HG03175 (cell line): Measurements from ENCODE around the gene IRAK1.

Experiments
- ATAC-seq: cut with Tn5 transposase; IDR thresholded peaks from one replicate; pipeline ENCODE4 v1.9.1; 2021; ENCODE audit warnings: mild to moderate bottlenecking, moderate library complexity; ENCODE audit not compliant: unreplicated experiment

IRAK1 gene

GRCh38 chrX:153972368-153973126 is 47.2 kb downstream of the IRAK1 start, which contains the start of gene TMEM187:
Gene TMEM187 (plus strand): TSS chrX:153972754. CDS start chrX:153982063, 9,309 bp downstream.
- peak; percentile 47 for ATAC-seq

- peak; percentile 46 for ATAC-seq
Measured at GRCh38 chrX:153971450-153972367, 48.0 kb downstream of the IRAK1 start, which contains the start of gene HCFC1. Gene HCFC1 (minus strand): TSS chrX:153971818. CDS start chrX:153970840, 978 bp downstream.

DNA sequence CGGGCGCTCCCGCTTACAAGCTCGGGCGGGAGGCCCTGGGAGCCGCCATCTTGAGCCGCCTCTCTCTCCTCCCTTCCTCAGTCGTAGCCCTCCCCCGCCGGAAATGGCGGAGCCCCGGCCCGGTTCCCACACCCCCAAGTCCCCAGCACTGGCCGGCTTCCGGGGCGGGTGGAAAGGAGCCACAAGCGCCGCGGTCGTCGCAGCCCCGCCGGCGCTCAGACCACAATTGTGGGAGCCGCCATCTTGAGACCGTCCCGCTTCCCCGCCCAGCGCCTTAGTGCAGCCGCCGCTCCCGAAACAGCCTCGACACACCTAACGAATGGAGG is 48.6 kb downstream of the IRAK1 start:
- peak; percentile 31 for ATAC-seq

DNA sequence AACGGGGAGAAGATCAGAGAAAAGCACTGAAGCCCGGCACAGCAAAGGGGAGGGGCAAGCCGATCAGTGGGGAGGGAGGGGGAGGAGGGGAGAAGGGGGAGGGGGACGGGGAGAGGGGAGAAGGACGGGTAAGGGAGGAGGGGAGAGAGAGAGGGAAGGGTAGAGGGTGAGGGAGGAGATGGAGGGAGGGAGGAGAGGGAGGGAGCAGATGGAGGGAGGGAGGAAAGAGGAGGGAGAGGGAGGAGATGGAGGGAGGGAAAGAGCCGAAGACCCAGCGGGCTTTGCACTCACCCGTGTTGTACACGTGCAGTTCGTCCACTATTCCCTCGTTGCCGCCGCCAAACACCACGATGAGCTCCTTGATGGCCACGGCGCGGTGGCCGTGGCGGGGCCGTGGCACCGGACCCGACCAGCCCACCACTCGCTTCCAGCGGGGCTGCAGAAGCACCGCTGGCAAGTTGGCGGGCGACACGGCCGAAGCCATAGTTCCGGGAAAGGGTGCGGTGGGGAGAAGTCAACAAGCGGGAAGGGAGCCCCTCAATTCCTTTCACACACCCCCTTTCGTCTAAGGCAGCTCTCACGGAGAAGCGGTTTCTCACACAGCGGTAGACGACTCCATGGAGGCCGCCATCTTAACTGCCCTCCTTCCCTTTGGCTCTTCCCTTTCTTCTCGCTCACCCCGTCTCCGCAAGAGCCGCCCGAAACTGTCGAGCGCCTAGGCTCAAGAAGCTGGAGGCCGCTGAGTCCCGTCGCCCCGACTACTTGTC is 49.2 kb downstream of the IRAK1 start:
- no peak for ATAC-seq

DNA sequence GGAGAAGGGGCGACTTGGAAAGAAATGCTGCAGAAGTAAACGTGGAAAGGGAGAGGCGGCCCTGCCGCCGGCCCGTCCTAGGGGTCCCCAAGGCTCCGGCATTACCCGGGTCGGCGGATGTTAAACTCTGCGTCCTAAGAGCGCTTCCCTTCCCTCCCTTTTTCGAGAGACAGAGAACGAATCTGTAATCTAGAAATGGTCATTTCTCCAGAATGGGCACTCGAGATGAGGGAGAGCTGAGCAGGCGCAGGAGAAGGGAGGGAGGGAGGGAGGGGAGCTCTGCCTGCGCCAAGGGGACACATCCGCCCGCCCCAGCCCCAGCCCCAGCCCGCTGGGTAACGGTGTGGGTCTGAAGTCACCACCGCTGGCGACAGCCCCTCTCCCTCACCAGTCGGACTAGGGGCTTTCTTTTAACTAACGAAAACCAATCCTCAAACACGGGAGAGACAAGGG is 49.8 kb downstream of the IRAK1 start:
- no peak for ATAC-seq

DNA sequence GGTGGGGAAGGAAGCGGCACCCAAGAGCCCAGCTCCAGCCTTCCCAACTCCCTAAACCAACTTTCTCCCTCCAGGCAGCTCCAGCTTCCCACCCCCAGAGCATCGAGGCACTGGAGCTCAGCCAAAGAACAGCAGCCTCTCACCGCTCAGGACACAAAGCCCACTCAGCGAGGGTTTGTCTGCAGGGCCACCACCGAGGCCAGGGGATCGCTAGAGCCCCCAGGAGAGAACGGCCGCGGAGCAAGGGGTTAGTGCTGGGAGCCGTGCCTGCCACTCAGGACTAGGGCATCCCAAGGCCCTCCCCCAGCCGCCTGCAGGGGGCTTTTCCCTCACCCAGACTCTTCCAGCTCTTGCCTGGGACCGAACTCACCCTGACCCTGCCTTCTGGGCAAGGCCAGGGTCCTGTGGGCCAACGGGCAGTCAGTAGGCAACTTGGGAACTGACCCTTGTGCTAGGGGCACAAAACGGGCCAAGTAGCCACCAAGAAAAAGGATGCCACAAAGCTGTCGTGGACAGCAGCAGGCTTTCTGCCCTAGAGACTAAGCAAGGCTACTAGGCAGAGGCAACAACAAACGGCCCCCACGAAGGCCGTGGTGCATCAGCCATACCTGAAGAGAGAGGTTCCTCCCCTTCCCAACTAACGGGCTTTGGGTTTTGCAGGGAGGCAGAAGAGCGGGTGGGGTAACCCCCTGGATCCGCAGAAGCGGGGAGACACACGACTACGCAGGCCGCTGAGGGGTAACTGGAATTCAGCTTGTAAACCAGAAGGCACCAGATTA is 50.4 kb downstream of the IRAK1 start:
- no peak for ATAC-seq

DNA sequence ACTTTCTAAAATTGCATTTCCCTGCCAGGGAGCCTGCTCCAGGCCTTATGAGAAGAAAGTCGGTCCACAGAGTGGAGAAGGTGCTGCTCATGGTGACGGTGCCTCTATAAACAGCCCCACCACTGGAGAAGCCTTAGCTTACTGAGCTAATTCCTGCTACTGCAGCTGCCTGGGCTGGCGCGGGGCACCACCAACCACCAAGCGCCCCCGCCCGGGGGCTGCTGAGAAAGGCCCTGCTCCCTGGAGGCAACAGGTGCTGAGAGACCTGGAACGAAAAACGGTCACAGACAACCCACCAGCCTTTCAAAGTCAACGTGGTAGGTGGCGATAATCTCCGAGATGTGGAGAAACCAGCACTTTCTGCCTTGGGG is 51.0 kb downstream of the IRAK1 start:
- ATAC-seq, result no peak

- ATAC-seq, result no peak
Measured at GRCh38 chrX:153968255-153968654, 51.4 kb downstream of the IRAK1 start.

GRCh38 chrX:153967536-153968224 is 52.0 kb downstream of the IRAK1 start:
- ATAC-seq, result no peak

DNA sequence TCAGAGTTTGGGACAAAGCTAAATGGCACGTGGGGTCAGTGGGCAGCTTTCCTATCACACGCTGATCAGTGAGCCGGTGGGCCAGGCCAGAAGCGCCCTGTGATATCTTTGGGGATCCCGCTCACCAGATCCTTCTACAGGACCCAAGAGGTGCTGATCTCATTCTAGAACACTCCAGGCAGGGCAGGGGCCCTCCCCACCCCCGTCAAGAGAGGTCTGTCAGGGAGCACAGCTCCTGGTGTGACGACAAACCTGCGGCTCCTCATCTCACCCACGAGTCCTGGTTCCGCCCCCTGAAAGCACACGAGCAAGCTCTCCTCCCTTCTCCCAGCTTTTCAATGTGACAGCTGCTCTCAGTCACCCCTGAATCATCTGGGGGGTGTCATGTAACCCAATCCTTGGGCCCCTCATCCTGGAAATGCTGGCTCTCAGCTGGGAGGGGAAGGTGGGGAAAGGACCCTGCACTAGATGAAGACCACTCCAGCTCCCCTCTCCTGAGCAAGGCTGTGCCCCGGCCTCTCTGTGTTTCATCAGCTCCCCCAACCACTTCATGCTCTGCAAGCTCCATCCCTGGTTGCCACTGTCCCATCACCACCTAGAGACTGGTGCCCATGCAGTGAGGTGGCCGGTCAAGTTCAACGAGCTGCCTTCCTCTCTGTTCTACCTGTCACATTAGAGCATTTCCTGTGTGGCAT is 52.7 kb downstream of the IRAK1 start:
- ATAC-seq, result no peak

GRCh38 chrX:153966283-153966688 is 53.4 kb downstream of the IRAK1 start:
- no peak for ATAC-seq

DNA sequence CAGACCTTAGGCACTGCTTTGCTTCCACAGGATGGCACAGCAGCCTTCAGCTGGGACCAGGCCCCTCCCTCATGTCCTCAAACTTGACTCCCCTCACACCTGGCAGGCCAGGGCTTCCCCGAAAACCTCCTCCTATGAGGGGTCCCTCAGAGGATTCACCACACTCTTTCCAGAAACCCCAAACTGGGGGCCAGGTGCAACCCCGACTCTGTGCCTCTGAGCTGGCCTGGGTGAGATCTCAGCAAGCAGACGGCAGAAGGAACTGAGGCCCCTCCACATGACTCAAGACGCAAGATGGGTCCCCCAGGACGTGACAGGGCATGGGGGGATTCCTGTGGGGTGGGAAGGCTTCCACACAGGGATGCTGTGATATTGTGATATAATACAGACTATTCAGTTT is 54.3 kb downstream of the IRAK1 start:
- no peak for ATAC-seq

- ATAC-seq, result no peak
Measured at GRCh38 chrX:153964105-153964504, 55.6 kb downstream of the IRAK1 start.

DNA sequence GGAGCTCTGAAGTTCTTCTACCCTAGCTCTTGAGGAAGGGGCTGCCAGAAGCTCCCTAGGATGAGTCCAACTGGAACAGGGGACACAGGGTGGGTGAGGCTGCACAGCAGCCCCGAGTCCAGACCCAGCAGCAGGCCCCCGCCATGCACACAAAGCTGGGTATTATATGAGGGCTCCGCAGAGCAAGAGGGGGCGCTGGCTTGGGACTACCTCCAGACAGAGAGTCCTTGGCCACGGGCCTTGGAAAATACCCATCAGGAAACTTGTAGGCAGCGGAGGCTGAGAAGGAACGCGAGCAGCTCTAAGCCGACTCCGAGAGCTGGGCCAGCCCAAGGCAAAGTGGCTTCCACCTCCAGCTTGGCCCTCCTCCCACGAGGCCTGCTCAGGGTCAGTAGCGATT is 56.2 kb downstream of the IRAK1 start:
- ATAC-seq, result no peak

DNA sequence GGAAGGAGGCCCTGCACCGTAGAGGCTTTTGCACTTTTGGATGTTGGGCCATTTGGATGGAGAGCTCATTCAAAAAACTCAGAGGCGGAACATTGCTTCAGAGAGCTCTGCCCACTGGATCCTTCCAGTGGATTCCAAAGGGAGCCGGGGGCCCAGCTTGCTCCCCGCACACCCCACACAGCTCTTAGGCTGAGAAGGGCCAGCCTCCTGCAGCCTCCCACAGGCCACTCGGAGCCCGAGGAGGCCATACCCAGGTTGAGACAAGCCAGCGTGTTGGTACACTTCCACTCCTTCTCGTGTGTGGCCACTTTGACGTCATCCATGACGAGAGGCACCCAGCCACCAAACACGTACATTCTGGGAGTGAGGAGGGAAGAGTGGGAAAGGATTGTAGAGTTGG is 58.4 kb downstream of the IRAK1 start:
- no peak for ATAC-seq

- ATAC-seq, result no peak
Measured at GRCh38 chrX:153960786-153961185, 58.9 kb downstream of the IRAK1 start.
